Activated B cell treated with CpG ODN at 0.5 μM for 24 hours (primary cell): ENCODE results near the gene FRMPD1. TPM values are rescaled to one million over a fixed set of nuclear protein-coding genes. Genes with fewer than 3 reads are reported as not detected.
"Not testable (repeated sequence)": the region's sequence is repeated elsewhere in the genome, so short reads cannot be mapped to it uniquely, and the experiment has no call there.

Experiments used
- ATAC-seq: fragments of 200-7000 bp; cut with Tn5 transposase; one replicate; pipeline ENCODE4 v1.10.0; 2021; ENCODE audit warnings: low read depth, mild to moderate bottlenecking, moderate library complexity
- CTCF ChIA-PET: fragments of 350-600 bp; sonication (Branson Sonifier 250); formaldehyde crosslinking; loops from one replicate; lab custom pipeline; 2021; ENCODE audit warnings: antibody characterized with exemption; lab: Charles Lee
- POLR2A ChIA-PET: fragments of 350-600 bp; sonication (Branson Sonifier 250); formaldehyde crosslinking; loops from one replicate; lab custom pipeline; 2021; ENCODE audit warnings: antibody characterized with exemption; lab: Charles Lee
- DNase-seq: peaks from one replicate; pipeline ENCODE4 v3.0.0; 2022
- H3K27ac Mint-ChIP-seq: one replicate; pipeline ENCODE4 v1.8.0; 2020; ENCODE audit warnings: mixed read lengths
- H3K27me3 Mint-ChIP-seq: one replicate; pipeline ENCODE4 v1.8.0; 2021; ENCODE audit warnings: mixed read lengths
- H3K36me3 Mint-ChIP-seq: one replicate; pipeline ENCODE4 v1.8.0; 2021; ENCODE audit warnings: low read depth, mixed read lengths
- H3K4me1 Mint-ChIP-seq: one replicate; pipeline ENCODE4 v1.8.0; 2021; ENCODE audit warnings: mixed read lengths
- H3K4me3 Mint-ChIP-seq: one replicate; pipeline ENCODE4 v1.8.0; 2020; ENCODE audit warnings: mild to moderate bottlenecking, mixed read lengths
- H3K9me3 Mint-ChIP-seq: one replicate; pipeline ENCODE4 v1.8.0; 2020; ENCODE audit warnings: mixed read lengths
- intact Hi-C: fragments of 100-400 bp; cut with micrococcal nuclease; formaldehyde crosslinking; loops from one replicate; pipeline ENCODE4 v1.15.1; 2024
- total RNA-seq: library from RNA; stranded (reverse); gene quantifications from 2 replicates; pipeline ENCODE4 v1.2.3, GENCODE V29; 2022
- TF ChIP-seq, protein P1 (sequence below): fragments of 200-600 bp; IDR thresholded peaks from one replicate; pipeline ENCODE4 v1.8.0; 2022; ENCODE audit warnings: antibody characterized with exemption, mild to moderate bottlenecking

FRMPD1 gene
- total RNA-seq, 1 donor from 2014 or later, result 0.07 TPM

DNA sequence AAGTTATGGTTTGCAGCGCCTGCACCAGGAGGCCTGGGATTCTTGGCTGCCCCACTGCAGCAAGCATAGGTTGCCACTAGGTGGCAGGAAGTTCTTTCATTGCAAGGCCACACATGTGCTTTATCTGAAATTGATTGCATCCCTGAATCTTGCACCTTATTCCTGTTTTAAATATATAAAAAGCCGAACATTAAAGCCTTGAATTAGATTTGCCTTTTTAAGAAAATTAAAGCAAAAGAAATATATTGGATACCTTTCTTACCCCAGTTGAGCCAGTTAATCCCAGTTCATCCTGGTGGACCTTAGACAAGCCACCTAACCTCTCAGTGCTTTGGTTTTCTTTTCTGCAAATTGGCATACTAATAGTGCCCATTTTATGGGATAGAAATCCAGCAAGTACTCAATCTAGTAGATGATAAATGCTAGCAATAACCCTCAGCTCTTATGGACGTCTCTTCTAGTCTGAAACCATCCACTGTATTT is 96.6 kb downstream of the FRMPD1 start:
- H3K9me3 Mint-ChIP-seq, result no peaks in the 10 kb centered on the region
- ChIA-PET CTCF (interaction anchor here (0.8 to 1.6 kb wide), 2 partner anchors 10 to 12 kb away, joined by 3 read pairs; no protein-coding TSS in a partner anchor), POLR2A (no interaction called here)
- TF ChIP-seq, protein P1, sequence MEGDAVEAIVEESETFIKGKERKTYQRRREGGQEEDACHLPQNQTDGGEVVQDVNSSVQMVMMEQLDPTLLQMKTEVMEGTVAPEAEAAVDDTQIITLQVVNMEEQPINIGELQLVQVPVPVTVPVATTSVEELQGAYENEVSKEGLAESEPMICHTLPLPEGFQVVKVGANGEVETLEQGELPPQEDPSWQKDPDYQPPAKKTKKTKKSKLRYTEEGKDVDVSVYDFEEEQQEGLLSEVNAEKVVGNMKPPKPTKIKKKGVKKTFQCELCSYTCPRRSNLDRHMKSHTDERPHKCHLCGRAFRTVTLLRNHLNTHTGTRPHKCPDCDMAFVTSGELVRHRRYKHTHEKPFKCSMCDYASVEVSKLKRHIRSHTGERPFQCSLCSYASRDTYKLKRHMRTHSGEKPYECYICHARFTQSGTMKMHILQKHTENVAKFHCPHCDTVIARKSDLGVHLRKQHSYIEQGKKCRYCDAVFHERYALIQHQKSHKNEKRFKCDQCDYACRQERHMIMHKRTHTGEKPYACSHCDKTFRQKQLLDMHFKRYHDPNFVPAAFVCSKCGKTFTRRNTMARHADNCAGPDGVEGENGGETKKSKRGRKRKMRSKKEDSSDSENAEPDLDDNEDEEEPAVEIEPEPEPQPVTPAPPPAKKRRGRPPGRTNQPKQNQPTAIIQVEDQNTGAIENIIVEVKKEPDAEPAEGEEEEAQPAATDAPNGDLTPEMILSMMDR, result peak; percentile 28
- intact Hi-C loops, result loop anchor here (2.0 kb wide), 3 partner anchors 165 to 413 kb away; no protein-coding TSS in a partner anchor
- H3K27me3 Mint-ChIP-seq, result no peaks in the 10 kb centered on the region
- ATAC-seq, result peak; percentile 81
- H3K4me3 Mint-ChIP-seq, result no peak overlapping the region
- H3K4me1 Mint-ChIP-seq, result no peaks in the 10 kb centered on the region
- no peaks in the 10 kb centered on the region for H3K36me3 Mint-ChIP-seq
- H3K27ac Mint-ChIP-seq, result no peak overlapping the region
- DNase-seq, result peak; percentile 27

DNA sequence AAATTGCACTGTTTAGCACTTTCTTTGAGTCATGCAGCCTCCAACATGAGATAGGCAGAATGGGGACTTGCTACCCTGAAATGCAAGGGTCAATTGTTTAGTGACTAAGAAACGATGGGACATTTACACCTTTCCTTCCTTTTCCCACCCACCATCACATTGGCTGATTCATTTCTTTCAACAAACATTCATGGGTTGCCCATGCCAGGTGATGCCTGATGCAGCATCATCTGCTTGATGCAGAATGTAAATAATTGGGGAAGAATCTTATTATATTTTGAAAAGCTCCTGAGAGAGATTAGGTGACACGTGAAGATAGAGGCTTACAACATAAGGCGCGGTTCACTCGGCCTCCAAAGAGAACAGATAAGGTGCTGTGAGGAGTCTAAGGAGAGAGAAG is 98.4 kb downstream of the FRMPD1 start:
- no peak overlapping the region for H3K27ac Mint-ChIP-seq
- ATAC-seq (no peak), DNase-seq (no peak)
- ChIA-PET POLR2A (no interaction called here), CTCF (no interaction called here)
- peaks cover 12% of the 10 kb centered on the region for H3K4me1 Mint-ChIP-seq
- intact Hi-C loops, result no loop called here
- TF ChIP-seq, protein P1, result no peak
- no peaks in the 10 kb centered on the region for H3K36me3 Mint-ChIP-seq
- no peaks in the 10 kb centered on the region for H3K9me3 Mint-ChIP-seq
- no peak overlapping the region for H3K4me3 Mint-ChIP-seq
- no peaks in the 10 kb centered on the region for H3K27me3 Mint-ChIP-seq

DNA sequence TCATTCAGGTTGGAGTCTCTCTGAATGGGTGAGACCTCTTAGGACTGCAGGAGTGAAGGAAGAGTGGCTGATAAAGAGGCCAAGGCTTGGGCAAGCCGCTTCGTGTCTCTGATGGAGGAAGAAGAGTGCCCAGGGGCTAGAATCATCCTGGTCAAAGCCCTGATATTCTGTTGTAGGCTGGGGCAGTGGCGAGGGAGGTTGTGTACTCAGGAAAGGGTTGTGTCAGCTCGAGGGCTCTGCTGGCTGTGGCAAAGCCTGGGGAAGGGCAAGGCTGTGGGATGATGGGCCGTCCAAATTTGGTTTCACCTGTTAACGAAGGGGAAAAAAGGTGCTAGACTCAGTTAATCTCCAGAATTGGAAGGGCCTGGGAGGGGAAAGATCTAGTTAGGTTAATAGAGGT is 100.4 kb downstream of the FRMPD1 start:
- no peak for ATAC-seq
- ChIA-PET CTCF (no interaction called here), POLR2A (interaction anchor here (0.6 kb wide), 1 partner anchor 607 kb away, joined by 4 read pairs; no protein-coding TSS in a partner anchor)
- Mint-ChIP-seq H3K9me3 (no peaks in the 10 kb centered on the region), H3K27ac (peak overlapping the region; percentile 14), H3K4me1 (peaks cover 22% of the 10 kb centered on the region), H3K27me3 (no peaks in the 10 kb centered on the region), H3K36me3 (peaks cover 1% of the 10 kb centered on the region), H3K4me3 (no peak overlapping the region)
- intact Hi-C loops, result loop anchor here (10.0 kb wide), 1 partner anchor 1346 kb away; the partner anchor contains the start of gene RNF38
- TF ChIP-seq, protein P1, result no peak
- no peak for DNase-seq

GRCh38 chr9:37751704-37752103 is 101.0 kb downstream of the FRMPD1 start:
- H3K27me3 Mint-ChIP-seq, ATAC-seq, H3K27ac Mint-ChIP-seq, CTCF ChIA-PET, DNase-seq, H3K9me3 Mint-ChIP-seq, H3K36me3 Mint-ChIP-seq, H3K4me3 Mint-ChIP-seq, POLR2A ChIA-PET: not testable (repeated sequence)
- intact Hi-C loops, result loop anchor here (10.0 kb wide), 1 partner anchor 1347 kb away; the partner anchor contains the start of gene RNF38
- peaks cover 22% of the 10 kb centered on the region for H3K4me1 Mint-ChIP-seq

- POLR2A ChIA-PET, result interaction anchor here (1.5 kb wide), 1 partner anchor 160 kb away, joined by 4 read pairs; the partner anchor contains the start of gene TOMM5
- H3K27me3 Mint-ChIP-seq, DNase-seq, H3K36me3 Mint-ChIP-seq, H3K27ac Mint-ChIP-seq, H3K9me3 Mint-ChIP-seq, ATAC-seq, CTCF ChIA-PET: not testable (repeated sequence)
- Mint-ChIP-seq H3K4me3 (peak overlapping the region; percentile 96), H3K4me1 (peaks cover 22% of the 10 kb centered on the region)
- intact Hi-C loops, result loop anchor here (10.0 kb wide), 1 partner anchor 1347 kb away; the partner anchor contains the start of gene RNF38
Observed at GRCh38 chr9:37752112-37752511, 101.4 kb downstream of the FRMPD1 start.
